ENCODE results near the gene SERGEF. TPM values are rescaled to one million over a fixed set of nuclear protein-coding genes. Genes with fewer than 3 reads are reported as not detected.

Gene SERGEF
- total RNA-seq, 1 experiment from 2014 or later: 26.1 TPM

DNA sequence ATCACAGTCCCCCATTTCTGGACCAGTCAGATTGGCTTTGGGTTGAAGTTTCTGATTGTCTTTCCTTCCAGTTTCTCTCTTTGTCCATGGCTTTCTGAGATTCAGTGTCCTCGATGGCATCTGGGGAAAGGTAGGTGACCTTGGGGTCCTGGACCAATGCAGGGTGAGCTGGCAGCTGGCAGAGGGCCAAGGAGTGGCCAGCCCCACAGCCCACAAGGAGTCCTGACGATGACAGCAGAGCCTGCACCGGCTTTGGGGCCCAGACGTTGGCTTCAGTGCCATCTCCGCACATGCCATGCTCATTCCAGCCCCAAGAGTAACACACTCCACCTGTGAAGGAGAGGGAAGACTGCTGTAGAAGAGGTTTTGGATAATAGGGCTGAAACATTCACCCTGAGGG, 224.8 kb downstream of the SERGEF start:
- Mint-ChIP-seq H3K27ac (ENCODE audit: low read depth, unreplicated experiment) (no peak overlapping the region), H3K9me3 (ENCODE audit: unreplicated experiment) (no peaks in the 10 kb centered on the region), H3K4me3 (ENCODE audit: unreplicated experiment) (no peak overlapping the region), H3K27me3 (ENCODE audit: insufficient read depth, unreplicated experiment) (no peaks in the 10 kb centered on the region), H3K36me3 (ENCODE audit: insufficient read depth, unreplicated experiment) (no peaks in the 10 kb centered on the region), H3K4me1 (ENCODE audit: insufficient read depth, unreplicated experiment) (peaks cover 21% of the 10 kb centered on the region)
- ChIA-PET POLR2A (interaction anchor here (0.8 kb wide), 1 partner anchor 198 kb away, joined by 3 read pairs; no protein-coding TSS in a partner anchor), CTCF (interaction anchor here (0.6 to 1.5 kb wide), 5 partner anchors 11 to 386 kb away, joined by 3 to 4 read pairs (median 4); no protein-coding TSS in a partner anchor)
- intact Hi-C loops (cut with micrococcal nuclease): no loop called here
- TF ChIP-seq, protein P1, sequence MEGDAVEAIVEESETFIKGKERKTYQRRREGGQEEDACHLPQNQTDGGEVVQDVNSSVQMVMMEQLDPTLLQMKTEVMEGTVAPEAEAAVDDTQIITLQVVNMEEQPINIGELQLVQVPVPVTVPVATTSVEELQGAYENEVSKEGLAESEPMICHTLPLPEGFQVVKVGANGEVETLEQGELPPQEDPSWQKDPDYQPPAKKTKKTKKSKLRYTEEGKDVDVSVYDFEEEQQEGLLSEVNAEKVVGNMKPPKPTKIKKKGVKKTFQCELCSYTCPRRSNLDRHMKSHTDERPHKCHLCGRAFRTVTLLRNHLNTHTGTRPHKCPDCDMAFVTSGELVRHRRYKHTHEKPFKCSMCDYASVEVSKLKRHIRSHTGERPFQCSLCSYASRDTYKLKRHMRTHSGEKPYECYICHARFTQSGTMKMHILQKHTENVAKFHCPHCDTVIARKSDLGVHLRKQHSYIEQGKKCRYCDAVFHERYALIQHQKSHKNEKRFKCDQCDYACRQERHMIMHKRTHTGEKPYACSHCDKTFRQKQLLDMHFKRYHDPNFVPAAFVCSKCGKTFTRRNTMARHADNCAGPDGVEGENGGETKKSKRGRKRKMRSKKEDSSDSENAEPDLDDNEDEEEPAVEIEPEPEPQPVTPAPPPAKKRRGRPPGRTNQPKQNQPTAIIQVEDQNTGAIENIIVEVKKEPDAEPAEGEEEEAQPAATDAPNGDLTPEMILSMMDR (IDR thresholded peaks at IDR 0.05; ENCODE audit: unreplicated experiment): no peak
- DNase-seq (ENCODE audit: unreplicated experiment): no peak
- BruUV-seq (replicated peaks): no TSS peak

DNA sequence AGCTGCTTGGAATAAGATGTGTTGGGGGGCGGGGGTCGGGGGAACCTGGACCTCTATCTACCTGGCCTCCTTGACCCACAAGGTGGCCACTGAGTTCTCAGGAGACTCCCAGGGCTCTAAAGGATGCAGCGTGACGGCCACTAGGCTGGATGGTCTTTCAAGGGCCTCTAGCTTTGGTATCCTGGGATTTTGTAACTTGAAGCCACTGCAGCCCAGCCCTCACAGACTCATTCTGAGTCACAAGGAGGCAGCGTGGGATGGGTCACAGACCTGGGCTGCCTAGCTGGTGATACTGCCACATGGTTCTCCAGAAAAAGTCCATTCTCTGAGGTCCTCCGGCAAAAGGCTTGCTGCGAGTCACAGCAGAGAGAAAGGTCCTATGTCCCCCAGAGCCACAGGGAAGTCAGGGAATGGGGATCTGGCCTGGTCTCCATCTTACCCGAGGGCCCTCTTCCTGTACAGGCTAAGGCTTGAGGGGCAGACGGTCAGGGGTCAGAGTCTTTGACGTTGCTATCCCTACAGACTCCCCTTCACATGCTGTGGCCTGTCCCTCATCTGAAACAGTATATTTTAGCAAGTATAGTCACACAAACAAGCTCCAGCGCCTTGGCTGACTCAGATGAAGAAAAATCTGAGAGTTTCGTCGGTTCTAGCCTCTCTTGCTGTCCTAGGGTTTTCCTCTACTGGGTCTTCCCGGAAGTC, 225.9 kb downstream of the SERGEF start:
- peaks cover 21% of the 10 kb centered on the region for H3K4me1 Mint-ChIP-seq (ENCODE audit: insufficient read depth, unreplicated experiment)
- H3K27me3 Mint-ChIP-seq (ENCODE audit: insufficient read depth, unreplicated experiment): no peaks in the 10 kb centered on the region
- BruUV-seq (replicated peaks): no TSS peak
- H3K27ac Mint-ChIP-seq (ENCODE audit: low read depth, unreplicated experiment): no peak overlapping the region
- TF ChIP-seq, protein P1 (IDR thresholded peaks at IDR 0.05; ENCODE audit: unreplicated experiment): no peak
- DNase-seq (ENCODE audit: unreplicated experiment): peak; percentile 86
- ChIA-PET CTCF (interaction anchor here (0.6 to 1.5 kb wide), 7 partner anchors 13 to 388 kb away, joined by 3 to 5 read pairs (median 4); no protein-coding TSS in a partner anchor), POLR2A (interaction anchor here (0.7 to 1.0 kb wide), 2 partner anchors 27 to 146 kb away, joined by 3 to 4 read pairs; no protein-coding TSS in a partner anchor)
- H3K36me3 Mint-ChIP-seq (ENCODE audit: insufficient read depth, unreplicated experiment): no peaks in the 10 kb centered on the region
- intact Hi-C loops (cut with micrococcal nuclease): no loop called here
- no peaks in the 10 kb centered on the region for H3K9me3 Mint-ChIP-seq (ENCODE audit: unreplicated experiment)
- H3K4me3 Mint-ChIP-seq (ENCODE audit: unreplicated experiment): no peak overlapping the region

- no peak for DNase-seq (ENCODE audit: unreplicated experiment)
- H3K4me3 Mint-ChIP-seq (ENCODE audit: unreplicated experiment): no peak overlapping the region
- ChIA-PET CTCF (interaction anchor here (0.5 to 1.2 kb wide), 3 partner anchors 52 to 656 kb away, joined by 3 to 5 read pairs (median 3); no protein-coding TSS in a partner anchor), POLR2A (interaction anchor here (0.8 kb wide), 1 partner anchor 14 kb away, joined by 3 read pairs; no protein-coding TSS in a partner anchor)
- H3K27ac Mint-ChIP-seq (ENCODE audit: low read depth, unreplicated experiment): no peak overlapping the region
- intact Hi-C loops (cut with micrococcal nuclease): no loop called here
- BruUV-seq (replicated peaks): no TSS peak
- TF ChIP-seq, protein P1 (IDR thresholded peaks at IDR 0.05; ENCODE audit: unreplicated experiment): no peak
- H3K4me1 Mint-ChIP-seq (ENCODE audit: insufficient read depth, unreplicated experiment): peaks cover 9% of the 10 kb centered on the region
- H3K27me3 Mint-ChIP-seq (ENCODE audit: insufficient read depth, unreplicated experiment): no peaks in the 10 kb centered on the region
- no peaks in the 10 kb centered on the region for H3K36me3 Mint-ChIP-seq (ENCODE audit: insufficient read depth, unreplicated experiment)
- H3K9me3 Mint-ChIP-seq (ENCODE audit: unreplicated experiment): no peaks in the 10 kb centered on the region
Measured at GRCh38 chr11:17783878-17784277, 229.0 kb downstream of the SERGEF start.

DNA sequence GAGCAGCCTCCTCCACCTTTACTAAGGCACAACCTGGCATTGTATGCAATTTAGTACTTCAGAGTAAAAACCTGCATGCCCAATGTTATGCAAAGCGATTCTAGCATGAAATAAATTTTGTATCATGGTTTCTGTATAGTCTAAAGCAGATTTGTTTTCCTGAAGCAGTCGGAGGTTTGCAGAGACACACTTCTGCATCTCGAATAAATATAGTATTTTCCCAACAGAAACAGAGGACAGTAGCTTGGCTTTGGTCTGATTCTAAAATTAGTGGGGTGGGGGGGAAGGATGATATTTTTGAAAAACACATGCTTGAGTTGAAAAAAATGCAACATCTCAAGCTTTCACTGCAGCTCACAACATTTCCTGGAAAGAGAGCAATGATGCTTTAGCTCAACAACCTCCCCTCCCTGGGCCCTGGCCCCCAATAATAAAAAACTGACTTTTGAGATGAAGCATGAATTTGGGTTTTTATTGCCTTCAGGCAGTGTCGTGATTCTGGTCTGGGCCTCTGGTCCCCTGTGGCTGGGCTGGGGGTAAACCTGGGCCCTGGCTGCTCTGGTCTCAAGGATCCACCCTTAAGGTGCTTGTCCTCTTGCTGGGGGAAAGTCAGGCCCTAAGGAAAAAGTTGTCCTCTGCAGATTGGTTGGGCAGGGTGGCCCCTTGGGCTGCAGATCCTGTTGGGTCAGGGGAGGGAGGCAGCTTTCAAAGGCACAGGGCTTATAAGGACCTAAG, 230.1 kb downstream of the SERGEF start:
- peaks cover 9% of the 10 kb centered on the region for H3K4me1 Mint-ChIP-seq (ENCODE audit: insufficient read depth, unreplicated experiment)
- ChIA-PET POLR2A (interaction anchor here (0.6 kb wide), 1 partner anchor 125 kb away, joined by 3 read pairs; no protein-coding TSS in a partner anchor), CTCF (interaction anchor here (1.4 kb wide), 1 partner anchor 12 kb away, joined by 4 read pairs; no protein-coding TSS in a partner anchor)
- H3K27me3 Mint-ChIP-seq (ENCODE audit: insufficient read depth, unreplicated experiment): no peaks in the 10 kb centered on the region
- no TSS peak for BruUV-seq (replicated peaks)
- H3K4me3 Mint-ChIP-seq (ENCODE audit: unreplicated experiment): no peak overlapping the region
- no peaks in the 10 kb centered on the region for H3K36me3 Mint-ChIP-seq (ENCODE audit: insufficient read depth, unreplicated experiment)
- intact Hi-C loops (cut with micrococcal nuclease): no loop called here
- TF ChIP-seq, protein P1 (IDR thresholded peaks at IDR 0.05; ENCODE audit: unreplicated experiment): no peak
- H3K27ac Mint-ChIP-seq (ENCODE audit: low read depth, unreplicated experiment): no peak overlapping the region
- no peaks in the 10 kb centered on the region for H3K9me3 Mint-ChIP-seq (ENCODE audit: unreplicated experiment)
- no peak for DNase-seq (ENCODE audit: unreplicated experiment)
